ENCODE results near the gene PIGN.

DNA sequence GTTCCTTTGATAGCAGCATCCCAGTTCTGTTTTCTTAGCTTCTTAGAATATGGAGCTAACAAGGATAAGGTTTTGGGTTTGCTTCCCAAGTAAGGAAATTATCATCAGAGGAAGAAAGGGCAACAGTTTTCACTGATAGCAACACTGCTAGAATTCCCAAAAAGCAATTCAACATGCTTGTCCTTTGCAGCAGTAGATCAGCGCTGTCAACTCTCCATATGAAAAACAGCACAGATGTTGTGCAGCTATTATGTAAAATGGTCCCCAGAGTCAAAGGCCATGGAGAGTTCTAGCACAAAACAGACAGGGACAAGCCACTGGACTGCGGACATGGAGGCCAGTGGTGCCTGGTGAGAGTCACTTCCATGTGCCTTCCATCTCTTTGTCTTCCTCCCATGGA lies 158.1 kb downstream of the PIGN start:
- no peak for TF ChIP-seq POLR2A (IDR thresholded peaks at IDR 0.05)
- TF ChIP-seq, protein P1, sequence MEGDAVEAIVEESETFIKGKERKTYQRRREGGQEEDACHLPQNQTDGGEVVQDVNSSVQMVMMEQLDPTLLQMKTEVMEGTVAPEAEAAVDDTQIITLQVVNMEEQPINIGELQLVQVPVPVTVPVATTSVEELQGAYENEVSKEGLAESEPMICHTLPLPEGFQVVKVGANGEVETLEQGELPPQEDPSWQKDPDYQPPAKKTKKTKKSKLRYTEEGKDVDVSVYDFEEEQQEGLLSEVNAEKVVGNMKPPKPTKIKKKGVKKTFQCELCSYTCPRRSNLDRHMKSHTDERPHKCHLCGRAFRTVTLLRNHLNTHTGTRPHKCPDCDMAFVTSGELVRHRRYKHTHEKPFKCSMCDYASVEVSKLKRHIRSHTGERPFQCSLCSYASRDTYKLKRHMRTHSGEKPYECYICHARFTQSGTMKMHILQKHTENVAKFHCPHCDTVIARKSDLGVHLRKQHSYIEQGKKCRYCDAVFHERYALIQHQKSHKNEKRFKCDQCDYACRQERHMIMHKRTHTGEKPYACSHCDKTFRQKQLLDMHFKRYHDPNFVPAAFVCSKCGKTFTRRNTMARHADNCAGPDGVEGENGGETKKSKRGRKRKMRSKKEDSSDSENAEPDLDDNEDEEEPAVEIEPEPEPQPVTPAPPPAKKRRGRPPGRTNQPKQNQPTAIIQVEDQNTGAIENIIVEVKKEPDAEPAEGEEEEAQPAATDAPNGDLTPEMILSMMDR (IDR thresholded peaks at IDR 0.05), result no peak
